ENCODE data around the gene ZBTB2.
"Not testable (repeated sequence)": the region's sequence is repeated elsewhere in the genome, so short reads cannot be mapped to it uniquely, and the experiment has no call there.

ZBTB2 gene

GRCh38 chr6:151374036-151374683 lies 17.2 kb downstream of the ZBTB2 start:
- DNase-seq (ENCODE audit: low read depth in 1 of 2, low spot score in 1 of 2), result no peak

- DNase-seq (ENCODE audit: low read depth in 1 of 2, low spot score in 1 of 2), result no peak
Observed at GRCh38 chr6:151372164-151372563, 19.2 kb downstream of the ZBTB2 start.

GRCh38 chr6:151370509-151371078 lies 20.8 kb downstream of the ZBTB2 start:
- DNase-seq (ENCODE audit: low read depth in 1 of 2, low spot score in 1 of 2), result no peak

- DNase-seq (ENCODE audit: low read depth in 1 of 2, low spot score in 1 of 2), result no peak
Observed at GRCh38 chr6:151365233-151365632, 26.1 kb downstream of the ZBTB2 start.

- DNase-seq (ENCODE audit: low read depth in 1 of 2, low spot score in 1 of 2), result no peak
Observed at GRCh38 chr6:151359486-151359885, 31.9 kb downstream of the ZBTB2 start.

GRCh38 chr6:151358475-151358874 lies 32.9 kb downstream of the ZBTB2 start:
- no peak for DNase-seq (ENCODE audit: low read depth in 1 of 2, low spot score in 1 of 2)

GRCh38 chr6:151357758-151358436 lies 33.5 kb downstream of the ZBTB2 start:
- no peak for DNase-seq (ENCODE audit: low read depth in 1 of 2, low spot score in 1 of 2)

- not testable (repeated sequence) for DNase-seq (ENCODE audit: low read depth in 1 of 2, low spot score in 1 of 2)
Observed at GRCh38 chr6:151356983-151357382, 34.4 kb downstream of the ZBTB2 start.

GRCh38 chr6:151353795-151354194 lies 37.6 kb downstream of the ZBTB2 start:
- no peak for DNase-seq (ENCODE audit: low read depth in 1 of 2, low spot score in 1 of 2)

- no peak for DNase-seq (ENCODE audit: low read depth in 1 of 2, low spot score in 1 of 2)
Observed at GRCh38 chr6:151352410-151353396, 38.7 kb downstream of the ZBTB2 start.

- DNase-seq (ENCODE audit: low read depth in 1 of 2, low spot score in 1 of 2), result no peak
Observed at GRCh38 chr6:151351731-151352130, 39.6 kb downstream of the ZBTB2 start.

GRCh38 chr6:151351146-151351700 lies 40.1 kb downstream of the ZBTB2 start:
- DNase-seq (ENCODE audit: low read depth in 1 of 2, low spot score in 1 of 2), result no peak

GRCh38 chr6:151350442-151351145 lies 40.8 kb downstream of the ZBTB2 start:
- no peak for DNase-seq (ENCODE audit: low read depth in 1 of 2, low spot score in 1 of 2)

- DNase-seq (ENCODE audit: low read depth in 1 of 2, low spot score in 1 of 2), result no peak
Observed at GRCh38 chr6:151349651-151350270, 41.6 kb downstream of the ZBTB2 start.

- DNase-seq (ENCODE audit: low read depth in 1 of 2, low spot score in 1 of 2), result not testable (repeated sequence)
Observed at GRCh38 chr6:151342750-151343149, 48.6 kb downstream of the ZBTB2 start.

- DNase-seq (ENCODE audit: low read depth in 1 of 2, low spot score in 1 of 2), result no peak
Observed at GRCh38 chr6:151341476-151342195, 49.7 kb downstream of the ZBTB2 start.

GRCh38 chr6:151340219-151340978 lies 51.0 kb downstream of the ZBTB2 start:
- DNase-seq (ENCODE audit: low read depth in 1 of 2, low spot score in 1 of 2), result no peak

- DNase-seq (ENCODE audit: low read depth in 1 of 2, low spot score in 1 of 2), result no peak
Observed at GRCh38 chr6:151339369-151339768, 52.0 kb downstream of the ZBTB2 start.

Data from stimulated activated CD4-positive, alpha-beta T cell treated with anti-CD3 and anti-CD28 coated beads, Interleukin-15, amount 100 ng/mL, for 1 hour (primary cell).